Right lobe of liver (tissue), 4 donors: Measurements from ENCODE around the gene TAF7.

ENCODE experiments used
- CTCF ChIP-seq, 4 donors: fragments of 200-600 bp in 3 of 4; fragments of 450-650 bp in 1 of 4; IDR thresholded peaks; one replicate each; pipeline versions ENCODE4 v1.5.1 to v1.8.0; 2016 to 2022; ENCODE audit warnings: antibody characterized with exemption in 4 of 4, mild to moderate bottlenecking in 2 of 4
- POLR2A ChIP-seq: fragments of 450-650 bp; IDR thresholded peaks from one replicate; pipeline ENCODE4 v1.6.1; 2017; ENCODE audit warnings: antibody characterized with exemption, mild to moderate bottlenecking
- donor health status: DM: no; HTN: no; CAD: no.
- donor health status: DM: no; HTN: no; CAD: no.
- donor health status: DM: no; HTN: yes; CAD: no.

- TF ChIP-seq CTCF (IDR thresholded peaks at IDR 0.05) = no peak
- no peak for TF ChIP-seq POLR2A
Measured at GRCh38 chr5:141319202-141319601, 1.4 kb downstream of the TAF7 start.
